Stomach smooth muscle (tissue), 2 donors: ENCODE measurements around the gene ARHGAP10.

Experiments used
- H3K27ac ChIP-seq: one replicate; pipeline ENCODE4 v1.7.0; 2013; ENCODE audit warnings: mild to moderate bottlenecking, low read length, inconsistent platforms
- H3K27me3 ChIP-seq, 2 donors: one replicate each; pipeline ENCODE4 v1.7.0; 2013; ENCODE audit warnings: low read length in 2 of 2; ENCODE audit not compliant: insufficient read depth in 2 of 2, control insufficient read depth in 1 of 2
- H3K36me3 ChIP-seq, 2 donors: one replicate each; pipeline ENCODE4 v1.7.0; 2013; ENCODE audit warnings: low read length in 2 of 2; ENCODE audit not compliant: control insufficient read depth in 2 of 2, insufficient read depth in 2 of 2
- H3K4me1 ChIP-seq: one replicate; pipeline ENCODE4 v1.7.0; 2013; ENCODE audit warnings: low read length; ENCODE audit not compliant: control insufficient read depth, insufficient read depth
- H3K4me3 ChIP-seq, 2 donors: one replicate each; pipeline ENCODE4 v1.7.0; 2013; ENCODE audit warnings: low read length in 2 of 2
- H3K9ac ChIP-seq, 2 donors: one replicate each; pipeline ENCODE4 v1.7.0; 2013; ENCODE audit warnings: low read length in 2 of 2, mild to moderate bottlenecking in 1 of 2
- H3K9me3 ChIP-seq, 2 donors: one replicate each; pipeline ENCODE4 v1.7.0; 2013; ENCODE audit warnings: low read length in 2 of 2; ENCODE audit not compliant: control insufficient read depth in 2 of 2
- donor health status: healthy.
- donor health status: Pancreatic carcinoma.

The ARHGAP10 gene

GRCh38 chr4:148108766-148109165, 376.9 kb downstream of the ARHGAP10 start:
- no peaks in the 10 kb centered on the region for H3K9me3 ChIP-seq
- H3K36me3 ChIP-seq: peaks cover 17 to 31% of the 10 kb centered on the region in 2 donors

GRCh38 chr4:148109216-148109615, 377.3 kb downstream of the ARHGAP10 start:
- Histone ChIP-seq H3K4me3 (no peak overlapping the region), H3K27ac (no peak overlapping the region), H3K36me3 (peaks cover 22 to 34% of the 10 kb centered on the region in 2 donors)

More at GRCh38 chr4:148108766-148109165, 376.9 kb downstream of the ARHGAP10 start:
- H3K4me1 ChIP-seq: no peaks in the 10 kb centered on the region
- H3K9ac ChIP-seq: no peak overlapping the region
- no peak overlapping the region for H3K4me3 ChIP-seq
- H3K27me3 ChIP-seq: no peaks in the 10 kb centered on the region
- no peak overlapping the region for H3K27ac ChIP-seq

DNA sequence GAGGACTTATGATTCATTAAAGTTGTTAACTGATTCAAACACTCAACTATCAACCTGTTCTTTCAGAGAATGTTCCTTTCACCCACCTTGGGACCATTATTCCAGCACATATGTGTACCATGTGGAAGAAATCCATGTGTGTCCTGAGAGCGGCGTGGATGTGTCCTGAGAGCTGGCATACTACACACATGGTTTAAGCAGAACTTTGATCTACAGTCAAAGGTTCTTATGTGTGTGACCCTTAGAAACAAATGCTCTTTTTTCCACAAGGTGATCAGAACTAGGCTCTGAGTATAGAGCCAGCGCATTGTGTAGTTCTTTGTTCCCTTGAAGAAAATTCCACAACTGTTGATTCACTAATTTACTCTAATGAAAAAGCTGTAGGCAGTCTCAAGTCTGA, 378.3 kb downstream of the ARHGAP10 start:
- no peaks in the 10 kb centered on the region for H3K9me3 ChIP-seq

More at GRCh38 chr4:148109216-148109615, 377.3 kb downstream of the ARHGAP10 start:
- Histone ChIP-seq H3K27me3 (no peaks in the 10 kb centered on the region), H3K9me3 (no peaks in the 10 kb centered on the region), H3K9ac (no peak overlapping the region), H3K4me1 (no peaks in the 10 kb centered on the region)

DNA sequence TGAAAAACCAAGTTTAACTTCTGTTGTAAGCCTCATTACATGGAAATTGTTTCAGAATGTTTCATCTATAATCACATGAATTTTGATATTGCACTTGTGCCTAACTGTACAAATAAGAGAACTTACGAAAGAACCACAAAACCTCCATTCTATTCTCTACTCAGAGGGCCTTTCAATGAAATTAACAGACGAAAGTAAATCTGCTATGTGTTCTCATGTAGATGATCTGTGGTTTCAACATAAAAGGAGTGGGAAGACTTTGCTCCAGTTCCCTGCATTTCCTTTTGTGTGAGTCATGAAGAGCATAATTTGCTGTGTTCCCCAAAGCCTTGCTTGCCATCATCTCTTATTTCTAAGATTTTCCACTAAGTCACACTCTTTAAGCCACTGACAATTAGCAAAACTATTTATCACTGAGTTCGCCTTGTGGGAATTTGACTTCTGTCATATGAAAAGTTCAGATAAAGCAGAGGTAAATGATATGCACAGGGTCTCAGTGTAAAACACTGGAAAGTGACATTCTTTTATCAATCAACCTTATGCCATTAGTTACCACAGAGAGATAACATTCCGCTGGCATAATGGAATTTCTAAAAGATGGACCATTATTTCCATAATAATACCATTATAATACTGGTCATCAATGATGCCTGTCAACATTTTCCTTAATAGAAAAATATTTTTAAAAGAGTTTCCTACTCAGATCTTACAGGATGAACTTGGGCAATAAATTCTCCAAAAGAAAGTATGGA, 380.5 kb downstream of the ARHGAP10 start:
- peaks cover 18 to 34% of the 10 kb centered on the region in 2 donors for H3K36me3 ChIP-seq
- H3K4me3 ChIP-seq: no peak overlapping the region
- H3K4me1 ChIP-seq: no peaks in the 10 kb centered on the region
- H3K9me3 ChIP-seq: no peaks in the 10 kb centered on the region
- H3K27ac ChIP-seq: no peak overlapping the region
- no peak overlapping the region for H3K9ac ChIP-seq
- H3K27me3 ChIP-seq: no peaks in the 10 kb centered on the region

More for the DNA sequence above, 378.3 kb downstream of the ARHGAP10 start:
- Histone ChIP-seq H3K27ac (no peak overlapping the region), H3K9ac (no peak overlapping the region), H3K27me3 (no peaks in the 10 kb centered on the region), H3K4me1 (no peaks in the 10 kb centered on the region), H3K36me3 (peaks cover 18 to 34% of the 10 kb centered on the region in 2 donors), H3K4me3 (no peak overlapping the region)

- Histone ChIP-seq H3K27ac (no peak overlapping the region), H3K4me1 (no peaks in the 10 kb centered on the region), H3K9me3 (no peaks in the 10 kb centered on the region), H3K36me3 (peaks cover 20 to 24% of the 10 kb centered on the region in 2 donors), H3K27me3 (no peaks in the 10 kb centered on the region), H3K9ac (no peak overlapping the region), H3K4me3 (no peak overlapping the region)
Measured at GRCh38 chr4:148114436-148114835, 382.5 kb downstream of the ARHGAP10 start.

GRCh38 chr4:148116264-148116663, 384.4 kb downstream of the ARHGAP10 start:
- H3K9me3 ChIP-seq: no peaks in the 10 kb centered on the region
- no peak overlapping the region for H3K27ac ChIP-seq
- H3K4me1 ChIP-seq: no peaks in the 10 kb centered on the region
- no peak overlapping the region for H3K4me3 ChIP-seq
- H3K36me3 ChIP-seq: peaks cover 26% of the 10 kb centered on the region in 2 donors
- no peaks in the 10 kb centered on the region for H3K27me3 ChIP-seq
- H3K9ac ChIP-seq: no peak overlapping the region

GRCh38 chr4:148116969-148117368, 385.1 kb downstream of the ARHGAP10 start:
- no peak overlapping the region for H3K27ac ChIP-seq
- H3K4me3 ChIP-seq: no peak overlapping the region
- H3K9ac ChIP-seq: no peak overlapping the region
- H3K4me1 ChIP-seq: no peaks in the 10 kb centered on the region
- no peaks in the 10 kb centered on the region for H3K9me3 ChIP-seq
- H3K27me3 ChIP-seq: no peaks in the 10 kb centered on the region
- H3K36me3 ChIP-seq: peaks cover 19 to 26% of the 10 kb centered on the region in 2 donors

- H3K36me3 ChIP-seq: peaks cover 12 to 26% of the 10 kb centered on the region in 2 donors
- no peak overlapping the region for H3K27ac ChIP-seq
- peaks cover 0 to 1% of the 10 kb centered on the region in 2 donors for H3K9me3 ChIP-seq
- H3K4me3 ChIP-seq: no peak overlapping the region
- H3K4me1 ChIP-seq: no peaks in the 10 kb centered on the region
- no peaks in the 10 kb centered on the region for H3K27me3 ChIP-seq
- H3K9ac ChIP-seq: no peak overlapping the region
Measured at GRCh38 chr4:148118179-148118578, 386.3 kb downstream of the ARHGAP10 start.

GRCh38 chr4:148118633-148119032, 386.7 kb downstream of the ARHGAP10 start:
- peaks cover 7 to 22% of the 10 kb centered on the region in 2 donors for H3K36me3 ChIP-seq
- H3K9ac ChIP-seq: no peak overlapping the region
- H3K4me3 ChIP-seq: no peak overlapping the region
- peaks cover 0 to 2% of the 10 kb centered on the region in 2 donors for H3K9me3 ChIP-seq
- no peak overlapping the region for H3K27ac ChIP-seq
- no peaks in the 10 kb centered on the region for H3K27me3 ChIP-seq
- H3K4me1 ChIP-seq: no peaks in the 10 kb centered on the region

- Histone ChIP-seq H3K9ac (no peak overlapping the region), H3K9me3 (peaks cover 0 to 2% of the 10 kb centered on the region in 2 donors), H3K4me3 (no peak overlapping the region), H3K4me1 (no peaks in the 10 kb centered on the region), H3K27ac (no peak overlapping the region), H3K27me3 (no peaks in the 10 kb centered on the region), H3K36me3 (peaks cover 3 to 17% of the 10 kb centered on the region in 2 donors)
Measured at GRCh38 chr4:148120216-148120615, 388.3 kb downstream of the ARHGAP10 start.
